H1 (cell line): Measurements from ENCODE around the gene UMPS.

Experiments
- CEBPB ChIP-seq: IDR thresholded peaks from 2 replicates; pipeline ENCODE4 v1.6.1; 2012; ENCODE audit warnings: low read depth, low read length
- CHD1 ChIP-seq: IDR thresholded peaks from 2 replicates; pipeline ENCODE4 v1.6.1; 2012; ENCODE audit warnings: low read depth, low read length, improper control_type of control experiment
- CTCF ChIP-seq, 3 experiments: IDR thresholded peaks; 1 replicate in 2 of 3; 2 replicates in 1 of 3; pipeline versions ENCODE4 v1.5.1 to v1.6.1; 2011; ENCODE audit warnings: low read length in 3 of 3, mild to moderate bottlenecking in 3 of 3, inconsistent platforms in 2 of 3, low read depth in 1 of 3, moderate library complexity in 1 of 3; ENCODE audit not compliant: insufficient read depth in 1 of 3; ENCODE audit errors: control extremely low read depth in 1 of 3
- EP300 ChIP-seq, 2 experiments: IDR thresholded peaks; 1 replicate in 1 of 2; 2 replicates in 1 of 2; pipeline ENCODE4 v1.6.1; 2011 to 2012; ENCODE audit warnings: low read depth in 2 of 2, low read length in 2 of 2, mild to moderate bottlenecking in 2 of 2, borderline replicate concordance in 1 of 2, inconsistent platforms in 1 of 2, moderate library complexity in 1 of 2
- EZH2 ChIP-seq: fragments of 200-600 bp; sonication (generic); IDR thresholded peaks from 2 replicates; pipeline ENCODE4 v1.7.1; 2012; ENCODE audit warnings: low read depth, mild to moderate bottlenecking, moderate library complexity, low read length, inconsistent platforms; ENCODE audit not compliant: severe bottlenecking
- FOSL1 ChIP-seq: IDR thresholded peaks from 2 replicates; pipeline ENCODE4 v1.6.1; 2011; ENCODE audit warnings: mild to moderate bottlenecking, low read depth, low read length, moderate library complexity; ENCODE audit not compliant: insufficient read depth
- GABPA ChIP-seq: IDR thresholded peaks from 2 replicates; pipeline ENCODE4 v1.6.1; 2011; ENCODE audit warnings: mild to moderate bottlenecking, low read length, moderate library complexity, borderline replicate concordance; ENCODE audit not compliant: insufficient read depth
- GTF2F1 ChIP-seq: IDR thresholded peaks from 2 replicates; pipeline ENCODE4 v1.6.1; 2012; ENCODE audit warnings: low read depth, low read length, improper control_type of control experiment, borderline replicate concordance
- JUND ChIP-seq: IDR thresholded peaks from 2 replicates; pipeline ENCODE4 v1.6.1; 2011; ENCODE audit warnings: mild to moderate bottlenecking, improper control_type of control experiment, low read length
- MAX ChIP-seq: IDR thresholded peaks from 2 replicates; pipeline ENCODE4 v1.6.1; 2012; ENCODE audit warnings: inconsistent platforms
- PHF8 ChIP-seq: fragments of 200-600 bp; sonication (generic); conservative IDR thresholded peaks from 2 replicates; pipeline ENCODE4 v1.7.1; 2012; ENCODE audit warnings: low read depth, mild to moderate bottlenecking, inconsistent platforms, low read length, moderate library complexity
- POLR2A ChIP-seq, 2 experiments: IDR thresholded peaks; 1 replicate in 1 of 2; 2 replicates in 1 of 2; pipeline ENCODE4 v1.6.1; 2011; ENCODE audit warnings: low read depth in 2 of 2, low read length in 2 of 2, mild to moderate bottlenecking in 2 of 2; ENCODE audit errors: control extremely low read depth in 1 of 2
- TAF7 ChIP-seq: optimal IDR thresholded peaks from 2 replicates; pipeline ENCODE3; 2011; ENCODE audit warnings: low read depth, mild to moderate bottlenecking, inconsistent platforms, low read length, moderate library complexity, borderline replicate concordance

- TF ChIP-seq CTCF (IDR thresholded peaks at IDR 0.05; ENCODE audit: control extremely low read depth in 1 of 3, insufficient read depth in 1 of 3, low read depth in 1 of 3, low read length in 3 of 3) (no peak), EP300 (IDR thresholded peaks at IDR 0.05; ENCODE audit: borderline replicate concordance in 1 of 2, low read depth in 2 of 2, low read length in 2 of 2) (no peak), JUND (no peak), TAF7 (no peak), MAX (no peak), PHF8 (no peak), EZH2 (no peak), CEBPB (no peak), CHD1 (no peak), POLR2A (IDR thresholded peaks at IDR 0.05; ENCODE audit: control extremely low read depth in 1 of 2, low read depth in 2 of 2, low read length in 2 of 2) (no peak), GABPA (no peak), FOSL1 (no peak), GTF2F1 (no peak)
Observed at GRCh38 chr3:124796477-124796876, 66.2 kb downstream of the UMPS start.
